Measurements from ENCODE around the gene SLC26A9. TPM values are rescaled to one million over a fixed set of nuclear protein-coding genes. Genes with fewer than 3 reads are reported as not detected.
"Not testable (repeated sequence)": the region's sequence is repeated elsewhere in the genome, so short reads cannot be mapped to it uniquely, and the experiment has no call there.

Gene SLC26A9
- total and polyA plus RNA-seq, 2 donors: 0.09 to 0.41 TPM

DNA sequence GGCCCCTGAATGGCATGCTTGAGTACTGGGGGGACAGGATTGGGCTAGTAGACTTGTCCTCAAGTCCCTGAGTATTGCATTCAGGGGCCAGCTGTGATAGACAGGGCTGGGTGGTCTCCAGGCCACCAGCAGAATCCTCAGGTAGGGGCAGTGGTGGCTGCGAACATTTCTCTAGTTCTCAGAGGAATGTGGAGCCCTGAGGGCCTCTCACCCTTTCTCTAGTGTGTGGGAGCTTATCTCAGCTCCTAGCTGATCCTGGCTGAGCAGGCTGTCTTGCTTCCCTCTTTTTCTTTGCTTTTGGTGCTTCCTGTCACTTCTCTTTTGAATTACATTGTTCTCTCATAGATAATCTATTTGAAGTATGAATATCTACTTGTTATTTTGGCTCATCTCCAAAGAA is 63.3 kb downstream of the SLC26A9 start:
- Histone ChIP-seq H3K9me3 (ENCODE audit: control insufficient read depth in 2 of 2, insufficient read depth in 1 of 2, low read length in 1 of 2) (peaks cover 0 to 9% of the 10 kb centered on the region in 2 donors), H3K27me3 (ENCODE audit: control insufficient read depth in 2 of 2, insufficient read depth in 1 of 2, low read length in 1 of 2) (peaks cover 2 to 3% of the 10 kb centered on the region in 2 donors), H3K27ac (ENCODE audit: low read depth in 1 of 2, low read length in 1 of 2) (no peak overlapping the region), H3K4me1 (ENCODE audit: control insufficient read depth in 2 of 2, insufficient read depth in 2 of 2, low read length in 2 of 2) (no peaks in the 10 kb centered on the region), H3K36me3 (ENCODE audit: control insufficient read depth in 2 of 2, insufficient read depth in 2 of 2, low read length in 1 of 2) (no peaks in the 10 kb centered on the region), H3K4me3 (ENCODE audit: low read length in 2 of 2) (no peak overlapping the region)
- 91% methylated on average over 1 of the region's 1 CpG for WGBS
- DNase-seq (ENCODE audit: low read depth in 6 of 9, low spot score in 9 of 9): no peak

DNA sequence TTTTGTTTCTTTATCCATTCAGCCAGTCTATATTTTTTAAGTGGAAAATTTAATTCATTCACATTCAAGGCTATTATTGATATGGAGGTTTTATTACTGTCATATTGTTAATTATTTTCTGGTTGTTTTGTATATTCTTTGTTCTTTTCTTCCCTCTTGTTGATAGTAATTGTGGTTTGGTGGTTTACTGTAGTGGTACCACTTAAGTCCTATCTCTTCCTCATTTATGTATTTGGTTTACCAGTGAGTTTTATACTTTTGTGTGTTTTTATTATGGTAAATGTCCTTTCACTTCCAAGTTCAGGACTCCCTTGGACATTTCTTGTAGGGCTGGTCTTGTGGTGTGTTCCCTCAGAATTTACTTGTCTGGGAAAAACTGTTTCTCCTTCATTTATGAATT is 65.2 kb downstream of the SLC26A9 start:
- Histone ChIP-seq H3K9me3 (ENCODE audit: control insufficient read depth in 2 of 2, insufficient read depth in 1 of 2, low read length in 1 of 2) (peaks cover 0 to 9% of the 10 kb centered on the region in 2 donors), H3K36me3 (ENCODE audit: control insufficient read depth in 2 of 2, insufficient read depth in 2 of 2, low read length in 1 of 2) (no peaks in the 10 kb centered on the region), H3K27me3 (ENCODE audit: control insufficient read depth in 2 of 2, insufficient read depth in 1 of 2, low read length in 1 of 2) (peaks cover 2 to 3% of the 10 kb centered on the region in 2 donors), H3K27ac (ENCODE audit: low read depth in 1 of 2, low read length in 1 of 2) (no peak overlapping the region), H3K4me1 (ENCODE audit: control insufficient read depth in 2 of 2, insufficient read depth in 2 of 2, low read length in 2 of 2) (no peaks in the 10 kb centered on the region), H3K4me3 (ENCODE audit: low read length in 2 of 2) (no peak overlapping the region)
- DNase-seq (ENCODE audit: low read depth in 6 of 9, low spot score in 9 of 9): no peak

DNA sequence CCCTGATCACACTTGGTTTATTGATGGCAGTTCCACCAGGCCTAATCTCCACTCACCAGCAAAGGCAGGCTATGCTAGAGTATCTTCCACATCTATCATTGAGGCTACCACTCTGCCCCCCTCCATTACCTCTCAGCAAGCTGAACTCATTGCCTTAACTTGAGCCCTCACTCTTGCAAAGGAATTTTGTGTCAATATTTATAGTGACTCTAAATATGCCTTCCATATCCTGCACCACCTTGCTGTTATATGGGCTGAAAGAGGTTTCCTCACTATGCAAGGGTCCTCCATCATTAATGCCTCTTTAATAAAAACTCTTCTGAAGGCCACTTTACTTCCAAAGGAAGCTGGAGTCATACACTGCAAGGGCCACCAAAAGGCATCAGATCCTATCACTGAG is 70.1 kb downstream of the SLC26A9 start:
- not testable (repeated sequence) for DNase-seq (ENCODE audit: low read depth in 6 of 9, low spot score in 9 of 9); H3K4me3 ChIP-seq (ENCODE audit: low read length in 2 of 2); H3K9me3 ChIP-seq (ENCODE audit: control insufficient read depth in 2 of 2, insufficient read depth in 1 of 2, low read length in 1 of 2); H3K27ac ChIP-seq (ENCODE audit: low read depth in 1 of 2, low read length in 1 of 2); H3K4me1 ChIP-seq (ENCODE audit: control insufficient read depth in 2 of 2, insufficient read depth in 2 of 2, low read length in 2 of 2); H3K36me3 ChIP-seq (ENCODE audit: control insufficient read depth in 2 of 2, insufficient read depth in 2 of 2, low read length in 1 of 2); H3K27me3 ChIP-seq (ENCODE audit: control insufficient read depth in 2 of 2, insufficient read depth in 1 of 2, low read length in 1 of 2)

DNA sequence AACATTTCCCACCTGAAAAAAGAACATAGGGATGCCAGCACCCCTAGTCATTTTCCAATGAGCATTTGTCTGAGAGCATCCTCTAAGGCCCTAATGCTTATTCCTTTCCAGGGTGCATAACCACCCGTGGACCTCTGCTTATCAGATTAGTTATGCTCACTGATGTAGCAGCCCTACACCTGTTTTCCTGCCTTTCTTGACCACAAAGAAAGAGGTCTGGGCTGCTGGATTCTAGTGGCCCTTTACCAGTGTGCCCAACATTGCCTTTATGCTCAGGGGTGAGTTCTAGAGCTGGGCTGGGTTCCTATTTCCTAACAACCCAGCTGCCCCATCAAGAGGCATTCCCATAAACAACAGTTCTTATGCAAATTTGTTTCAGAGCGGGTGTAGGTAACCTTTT is 73.0 kb downstream of the SLC26A9 start:
- WGBS: 82% methylated on average over 2 of the region's 2 CpGs
- Histone ChIP-seq H3K4me1 (ENCODE audit: control insufficient read depth in 2 of 2, insufficient read depth in 2 of 2, low read length in 2 of 2) (no peaks in the 10 kb centered on the region), H3K27ac (ENCODE audit: low read depth in 1 of 2, low read length in 1 of 2) (no peak overlapping the region), H3K4me3 (ENCODE audit: low read length in 2 of 2) (no peak overlapping the region), H3K9me3 (ENCODE audit: control insufficient read depth in 2 of 2, insufficient read depth in 1 of 2, low read length in 1 of 2) (no peaks in the 10 kb centered on the region), H3K36me3 (ENCODE audit: control insufficient read depth in 2 of 2, insufficient read depth in 2 of 2, low read length in 1 of 2) (no peaks in the 10 kb centered on the region), H3K27me3 (ENCODE audit: control insufficient read depth in 2 of 2, insufficient read depth in 1 of 2, low read length in 1 of 2) (no peaks in the 10 kb centered on the region)
- DNase-seq (ENCODE audit: low read depth in 6 of 9, low spot score in 9 of 9): no peak

Other genes with a start within 250 kb of the SLC26A9 start
- gene NUCKS1, start 193.3 kb downstream of the SLC26A9 start, total RNA-seq: 149 TPM
- 71.8 TPM for gene NUCKS1, start 193.3 kb downstream of the SLC26A9 start, polyA plus RNA-seq
- gene RAB29, start 168.0 kb downstream of the SLC26A9 start, total RNA-seq: 11.3 TPM
- gene RAB29, start 168.0 kb downstream of the SLC26A9 start, polyA plus RNA-seq: 18.8 TPM
- 3.7 TPM for gene SLC41A1, start 130.3 kb downstream of the SLC26A9 start, total RNA-seq
- gene SLC41A1, start 130.3 kb downstream of the SLC26A9 start, polyA plus RNA-seq: 7.8 TPM
- 0.09 TPM for gene PM20D1, start 93.3 kb downstream of the SLC26A9 start, total RNA-seq
- 0.41 TPM for gene PM20D1, start 93.3 kb downstream of the SLC26A9 start, polyA plus RNA-seq
- 8.6 TPM for gene RAB7B, start 59.9 kb upstream of the SLC26A9 start, total RNA-seq
- 6.4 TPM for gene RAB7B, start 59.9 kb upstream of the SLC26A9 start, polyA plus RNA-seq
- gene CTSE, start 80.4 kb upstream of the SLC26A9 start, total RNA-seq: 1.4 TPM
- 3.1 TPM for gene CTSE, start 80.4 kb upstream of the SLC26A9 start, polyA plus RNA-seq
- gene RHEX, start 109.7 kb upstream of the SLC26A9 start, total RNA-seq: 3.6 TPM
- 1.7 TPM for gene RHEX, start 109.7 kb upstream of the SLC26A9 start, polyA plus RNA-seq
- 0.09 TPM for gene AVPR1B, start 173.9 kb upstream of the SLC26A9 start, total RNA-seq
- gene AVPR1B, start 173.9 kb upstream of the SLC26A9 start, polyA plus RNA-seq: 0.23 TPM

All from thymus (tissue), 11 donors.